ENCODE measurements around the gene GCNA.

DNA sequence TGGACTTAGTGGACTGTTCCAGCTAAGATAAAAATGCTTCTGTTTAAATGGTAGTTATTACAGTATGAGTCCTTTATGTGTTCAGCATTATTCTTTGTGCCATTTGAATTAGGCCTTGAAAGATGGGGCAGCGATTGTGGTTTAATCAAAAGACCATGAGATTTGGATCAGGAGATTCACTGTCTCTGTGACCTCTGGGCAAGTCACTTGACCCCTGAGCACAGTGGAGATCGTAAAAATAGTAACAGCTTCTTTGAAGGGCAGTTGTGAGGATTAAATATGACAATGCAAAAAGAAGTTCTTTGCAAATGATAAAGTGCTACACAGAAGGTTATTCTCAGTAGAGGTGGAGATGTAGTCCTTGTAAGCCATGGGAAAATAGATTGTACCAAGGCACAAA, 29.3 kb downstream of the GCNA start:
- TF ChIP-seq, protein P1, sequence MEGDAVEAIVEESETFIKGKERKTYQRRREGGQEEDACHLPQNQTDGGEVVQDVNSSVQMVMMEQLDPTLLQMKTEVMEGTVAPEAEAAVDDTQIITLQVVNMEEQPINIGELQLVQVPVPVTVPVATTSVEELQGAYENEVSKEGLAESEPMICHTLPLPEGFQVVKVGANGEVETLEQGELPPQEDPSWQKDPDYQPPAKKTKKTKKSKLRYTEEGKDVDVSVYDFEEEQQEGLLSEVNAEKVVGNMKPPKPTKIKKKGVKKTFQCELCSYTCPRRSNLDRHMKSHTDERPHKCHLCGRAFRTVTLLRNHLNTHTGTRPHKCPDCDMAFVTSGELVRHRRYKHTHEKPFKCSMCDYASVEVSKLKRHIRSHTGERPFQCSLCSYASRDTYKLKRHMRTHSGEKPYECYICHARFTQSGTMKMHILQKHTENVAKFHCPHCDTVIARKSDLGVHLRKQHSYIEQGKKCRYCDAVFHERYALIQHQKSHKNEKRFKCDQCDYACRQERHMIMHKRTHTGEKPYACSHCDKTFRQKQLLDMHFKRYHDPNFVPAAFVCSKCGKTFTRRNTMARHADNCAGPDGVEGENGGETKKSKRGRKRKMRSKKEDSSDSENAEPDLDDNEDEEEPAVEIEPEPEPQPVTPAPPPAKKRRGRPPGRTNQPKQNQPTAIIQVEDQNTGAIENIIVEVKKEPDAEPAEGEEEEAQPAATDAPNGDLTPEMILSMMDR (IDR thresholded peaks at IDR 0.05), result no peak
- TF ChIP-seq EP300 (IDR thresholded peaks at IDR 0.05; ENCODE audit: borderline replicate concordance in 1 of 2, low read depth in 1 of 2, low read length in 1 of 2) (no peak), TCF12 (IDR thresholded peaks at IDR 0.05) (no peak), RFX5 (IDR thresholded peaks at IDR 0.05; ENCODE audit: low read length) (no peak)
- TF ChIP-seq, protein P2, sequence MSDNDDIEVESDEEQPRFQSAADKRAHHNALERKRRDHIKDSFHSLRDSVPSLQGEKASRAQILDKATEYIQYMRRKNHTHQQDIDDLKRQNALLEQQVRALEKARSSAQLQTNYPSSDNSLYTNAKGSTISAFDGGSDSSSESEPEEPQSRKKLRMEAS (IDR thresholded peaks at IDR 0.05; ENCODE audit: low read depth), result no peak
- TF ChIP-seq, protein P3, sequence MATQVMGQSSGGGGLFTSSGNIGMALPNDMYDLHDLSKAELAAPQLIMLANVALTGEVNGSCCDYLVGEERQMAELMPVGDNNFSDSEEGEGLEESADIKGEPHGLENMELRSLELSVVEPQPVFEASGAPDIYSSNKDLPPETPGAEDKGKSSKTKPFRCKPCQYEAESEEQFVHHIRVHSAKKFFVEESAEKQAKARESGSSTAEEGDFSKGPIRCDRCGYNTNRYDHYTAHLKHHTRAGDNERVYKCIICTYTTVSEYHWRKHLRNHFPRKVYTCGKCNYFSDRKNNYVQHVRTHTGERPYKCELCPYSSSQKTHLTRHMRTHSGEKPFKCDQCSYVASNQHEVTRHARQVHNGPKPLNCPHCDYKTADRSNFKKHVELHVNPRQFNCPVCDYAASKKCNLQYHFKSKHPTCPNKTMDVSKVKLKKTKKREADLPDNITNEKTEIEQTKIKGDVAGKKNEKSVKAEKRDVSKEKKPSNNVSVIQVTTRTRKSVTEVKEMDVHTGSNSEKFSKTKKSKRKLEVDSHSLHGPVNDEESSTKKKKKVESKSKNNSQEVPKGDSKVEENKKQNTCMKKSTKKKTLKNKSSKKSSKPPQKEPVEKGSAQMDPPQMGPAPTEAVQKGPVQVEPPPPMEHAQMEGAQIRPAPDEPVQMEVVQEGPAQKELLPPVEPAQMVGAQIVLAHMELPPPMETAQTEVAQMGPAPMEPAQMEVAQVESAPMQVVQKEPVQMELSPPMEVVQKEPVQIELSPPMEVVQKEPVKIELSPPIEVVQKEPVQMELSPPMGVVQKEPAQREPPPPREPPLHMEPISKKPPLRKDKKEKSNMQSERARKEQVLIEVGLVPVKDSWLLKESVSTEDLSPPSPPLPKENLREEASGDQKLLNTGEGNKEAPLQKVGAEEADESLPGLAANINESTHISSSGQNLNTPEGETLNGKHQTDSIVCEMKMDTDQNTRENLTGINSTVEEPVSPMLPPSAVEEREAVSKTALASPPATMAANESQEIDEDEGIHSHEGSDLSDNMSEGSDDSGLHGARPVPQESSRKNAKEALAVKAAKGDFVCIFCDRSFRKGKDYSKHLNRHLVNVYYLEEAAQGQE (IDR thresholded peaks at IDR 0.05; ENCODE audit: low read depth, low read length), result no peak
